ENCODE data around the gene ZC3H12C. TPM values are rescaled to one million over a fixed set of nuclear protein-coding genes. Genes with fewer than 3 reads are reported as not detected.

Gene ZC3H12C
- total and polyA plus RNA-seq, 2 of the 4 experiments (the other 2 are of a cell fraction), result 4.2 to 15.8 TPM

DNA sequence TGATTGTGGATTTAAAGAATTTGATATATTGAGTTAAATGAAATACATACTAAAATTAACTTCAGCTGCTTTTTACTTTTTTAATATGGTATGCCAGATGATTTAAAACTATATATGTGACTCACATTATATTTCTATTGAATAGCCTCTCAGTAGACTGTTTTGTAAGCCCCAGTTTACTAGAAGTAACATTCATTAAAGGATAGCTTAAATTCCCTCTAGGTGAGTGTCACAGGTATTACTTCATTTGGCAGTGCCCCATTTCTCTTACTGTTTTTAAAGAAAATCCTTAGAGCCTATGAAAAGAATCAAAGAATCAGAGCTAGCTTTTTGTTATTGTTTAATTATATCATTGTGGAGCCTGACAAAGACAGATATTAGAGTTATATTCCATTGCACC lies 48.6 kb downstream of the ZC3H12C start:
- H2AK9ac ChIP-seq (replicated peaks; ENCODE audit: low read depth, low read length, poor library complexity), result no peak overlapping the region
- no peak overlapping the region for H3K18ac ChIP-seq (ENCODE audit: low read depth, low read length)
- no peak overlapping the region for H3K56ac ChIP-seq (ENCODE audit: extremely low read depth, insufficient read depth, low read length)
- H2AFZ ChIP-seq (replicated peaks; ENCODE audit: low read length, poor library complexity), result no peak overlapping the region
- DNase-seq, result no peak
- peaks cover 1% of the 10 kb centered on the region; the same call in 1 of the 2 replicates for H3K9me1 ChIP-seq (ENCODE audit: insufficient read depth, low read length)
- peaks cover 30 to 38% of the 10 kb centered on the region in 2 experiments for H3K79me1 ChIP-seq (ENCODE audit: low read depth in 1 of 2, low read length in 2 of 2)
- CTCF ChIA-PET, result no interaction called here
- H3K36me3 ChIP-seq (ENCODE audit: control insufficient read depth, insufficient read depth, low read length), result peaks cover under 1% of the 10 kb centered on the region; the same call in 1 of the 2 replicates
- H2BK120ac ChIP-seq (ENCODE audit: low read depth, low read length), result no peak overlapping the region
- in situ Hi-C loops (cut with MboI; ENCODE audit: low sequenced_read_pairs) (no loop called here), intact Hi-C loops (cut with micrococcal nuclease) (no loop called here), dilution Hi-C loops (cut with HindIII; ENCODE audit: low sequenced_read_pairs, unreplicated experiment) (no loop called here)
- H2AK5ac ChIP-seq (ENCODE audit: low read depth, low read length), result no peak overlapping the region
- no peaks in the 10 kb centered on the region for H3K9me3 ChIP-seq (ENCODE audit: control insufficient read depth, insufficient read depth, low read length)
- no peak overlapping the region for H3K4me2 ChIP-seq (ENCODE audit: low read depth, low read length)
- H2BK5ac ChIP-seq (ENCODE audit: low read depth, low read length, poor library complexity, severe bottlenecking), result no peak overlapping the region
- H4K8ac ChIP-seq (ENCODE audit: low read depth in 2 of 2, low read length in 2 of 2), result no peak overlapping the region
- H3K23ac ChIP-seq (ENCODE audit: low read depth, low read length), result no peak overlapping the region
- H3K27ac ChIP-seq (ENCODE audit: insufficient read depth, low read length), result no peak overlapping the region
- H3K27me3 ChIP-seq (ENCODE audit: control insufficient read depth, insufficient read depth, low read length), result no peaks in the 10 kb centered on the region
- 0 out of 2 replicates have a peak, but pooled peaks cover under 1% of the 10 kb centered on the region for H3K4me1 ChIP-seq (ENCODE audit: control insufficient read depth, insufficient read depth, low read length)
- no peak for ATAC-seq (ENCODE audit: low read depth)
- H4K5ac ChIP-seq (ENCODE audit: low read depth, low read length), result no peak overlapping the region
- TF ChIP-seq RAD21 (IDR thresholded peaks at IDR 0.05; ENCODE audit: low read length), result no peak
- no peak for TF ChIP-seq CEBPB (IDR thresholded peaks at IDR 0.05; ENCODE audit: low read depth, low read length)
- TF ChIP-seq BHLHE40 (IDR thresholded peaks at IDR 0.05; ENCODE audit: low read depth, low read length), result no peak
- no peak for TF ChIP-seq POLR2A (IDR thresholded peaks at IDR 0.05; ENCODE audit: low read depth, low read length)
- no peak for TF ChIP-seq MAFK (IDR thresholded peaks at IDR 0.05; ENCODE audit: low read depth, low read length)
- no peak for TF ChIP-seq FOS (IDR thresholded peaks at IDR 0.05; ENCODE audit: low read depth, low read length)
- no peak for TF ChIP-seq CHD1 (IDR thresholded peaks at IDR 0.05; ENCODE audit: low read depth, low read length)
- TF ChIP-seq SMC3 (IDR thresholded peaks at IDR 0.05; ENCODE audit: low read depth, low read length), result no peak
- TF ChIP-seq, protein P1, sequence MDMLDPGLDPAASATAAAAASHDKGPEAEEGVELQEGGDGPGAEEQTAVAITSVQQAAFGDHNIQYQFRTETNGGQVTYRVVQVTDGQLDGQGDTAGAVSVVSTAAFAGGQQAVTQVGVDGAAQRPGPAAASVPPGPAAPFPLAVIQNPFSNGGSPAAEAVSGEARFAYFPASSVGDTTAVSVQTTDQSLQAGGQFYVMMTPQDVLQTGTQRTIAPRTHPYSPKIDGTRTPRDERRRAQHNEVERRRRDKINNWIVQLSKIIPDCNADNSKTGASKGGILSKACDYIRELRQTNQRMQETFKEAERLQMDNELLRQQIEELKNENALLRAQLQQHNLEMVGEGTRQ (IDR thresholded peaks at IDR 0.05; ENCODE audit: low read depth, low read length), result no peak
- H3K4me3 ChIP-seq (ENCODE audit: insufficient read depth, low read depth, low read length), result no peak overlapping the region
- no peak overlapping the region for H2BK20ac ChIP-seq (ENCODE audit: low read depth, low read length)
- no peak overlapping the region for H3K4ac ChIP-seq (ENCODE audit: low read depth, low read length)
- POLR2A ChIA-PET (ENCODE audit: unreplicated experiment), result no interaction called here
- no peak overlapping the region for H2BK15ac ChIP-seq (ENCODE audit: low read depth, low read length)
- H4K91ac ChIP-seq (ENCODE audit: insufficient read depth, low read depth, low read length), result no peak overlapping the region
- no peak overlapping the region for H3K14ac ChIP-seq (replicated peaks; ENCODE audit: low read depth, low read length)
- H3K9ac ChIP-seq (ENCODE audit: low read depth, low read length), result no peak overlapping the region
- no TSS peak for BruUV-seq (replicated peaks)
- no peaks in the 10 kb centered on the region for H4K20me1 ChIP-seq (ENCODE audit: insufficient read depth, low read length)

Measured in IMR-90 (cell line).